CD4-positive, CD25-positive, alpha-beta regulatory T cell (primary cell): ENCODE data around the gene AHCTF1. TPM values are rescaled to one million over a fixed set of nuclear protein-coding genes. Genes with fewer than 3 reads are reported as not detected.

Experiments
- ATAC-seq, 2 donors: fragments of 150-1000 bp; cut with Tn5 transposase; one replicate each; pipeline ENCODE4 v1.10.0; 2021; ENCODE audit warnings: low read depth in 2 of 2, moderate number of reproducible peaks in 2 of 2, moderate library complexity in 1 of 2
- DNase-seq, 3 donors: peaks; one replicate each; pipeline versions ENCODE4 v3.0.0 to v3.0.0-alpha.2; 2012 to 2022; ENCODE audit warnings: mixed read lengths in 1 of 3
- H3K27ac ChIP-seq: one replicate; pipeline ENCODE4 v1.7.0; 2013; ENCODE audit warnings: mild to moderate bottlenecking, low read length; ENCODE audit not compliant: insufficient read depth, poor library complexity, severe bottlenecking
- H3K27me3 ChIP-seq: one replicate; pipeline ENCODE4 v1.7.0; 2013; ENCODE audit warnings: low read length; ENCODE audit not compliant: control insufficient read depth, insufficient read depth
- H3K36me3 ChIP-seq: one replicate; pipeline ENCODE4 v1.7.0; 2013; ENCODE audit warnings: mild to moderate bottlenecking, low read length, moderate library complexity; ENCODE audit not compliant: control insufficient read depth, insufficient read depth
- H3K4me1 ChIP-seq: 2 replicates; pipeline ENCODE4 v1.7.0; 2013; ENCODE audit warnings: mild to moderate bottlenecking, low read length; ENCODE audit not compliant: insufficient read depth, control insufficient read depth, poor library complexity, severe bottlenecking
- H3K4me3 ChIP-seq: one replicate; pipeline ENCODE4 v1.7.0; 2013; ENCODE audit warnings: low read depth, mild to moderate bottlenecking, low read length, moderate library complexity
- H3K9me3 ChIP-seq, 2 experiments: 1 replicate in 1 of 2; 2 replicates in 1 of 2; pipeline ENCODE4 v1.7.0; 2013; ENCODE audit warnings: low read length in 2 of 2, mild to moderate bottlenecking in 1 of 2, moderate library complexity in 1 of 2; ENCODE audit not compliant: control insufficient read depth in 2 of 2
- H3K27ac Mint-ChIP-seq, 3 donors: one replicate each; pipeline ENCODE4 v1.8.0; 2020 to 2022; ENCODE audit warnings: mild to moderate bottlenecking in 3 of 3, mixed read lengths in 3 of 3, moderate library complexity in 2 of 3
- H3K27me3 Mint-ChIP-seq: one replicate; pipeline ENCODE4 v1.8.0; 2022; ENCODE audit warnings: mild to moderate bottlenecking, mixed read lengths
- H3K36me3 Mint-ChIP-seq: one replicate; pipeline ENCODE4 v1.8.0; 2020; ENCODE audit warnings: mixed read lengths
- H3K4me1 Mint-ChIP-seq, 4 donors: one replicate each; pipeline ENCODE4 v1.8.0; 2020 to 2022; ENCODE audit warnings: mixed read lengths in 4 of 4, mild to moderate bottlenecking in 1 of 4
- H3K4me3 Mint-ChIP-seq, 4 donors: one replicate each; pipeline ENCODE4 v1.8.0; 2020 to 2022; ENCODE audit warnings: mild to moderate bottlenecking in 4 of 4, mixed read lengths in 4 of 4, moderate library complexity in 3 of 4
- H3K9me3 Mint-ChIP-seq, 7 donors: one replicate each; pipeline ENCODE4 v1.8.0; 2020 to 2022; ENCODE audit warnings: mixed read lengths in 7 of 7, mild to moderate bottlenecking in 3 of 7, moderate library complexity in 2 of 7
- polyA plus RNA-seq, 4 donors: library from polyadenylated mRNA; unstranded; fragments of 300-500 nt; fragmentation: Illumina TruSeq; gene quantifications; one replicate each; pipeline ENCODE4 v1.2.3, GENCODE V29; 2021
- total RNA-seq: library from RNA; stranded (reverse); gene quantifications from one replicate; pipeline ENCODE4 v1.2.3, GENCODE V29; 2022

The AHCTF1 gene
- total and polyA plus RNA-seq, 5 donors from 2014 or later = 11.2 to 77.0 (median 14.4) TPM

GRCh38 chr1:246933893-246934292, 2.1 kb upstream of the AHCTF1 start:
- H3K4me3 ChIP-seq = no peak overlapping the region
- no peak for ATAC-seq
- Mint-ChIP-seq H3K27me3 (peaks cover 10% of the 10 kb centered on the region), H3K4me1 (peaks cover 5 to 32% (median 18%) of the 10 kb centered on the region in 4 donors), H3K36me3 (peaks cover 8% of the 10 kb centered on the region), H3K4me3 (peak overlapping the region in 2 of 4 donors; percentile 76 to 99), H3K9me3 (no peaks in the 10 kb centered on the region), H3K27ac (no peak overlapping the region)
- no peaks in the 10 kb centered on the region for H3K27me3 ChIP-seq
- H3K36me3 ChIP-seq = peaks cover 4% of the 10 kb centered on the region
- no peak overlapping the region for H3K27ac ChIP-seq
- H3K9me3 ChIP-seq = no peaks in the 10 kb centered on the region
- peaks cover 18% of the 10 kb centered on the region for H3K4me1 ChIP-seq
- DNase-seq = no peak

GRCh38 chr1:246932366-246932700, 585 bp upstream of the AHCTF1 start:
- ATAC-seq (no peak), DNase-seq (no peak)
- Mint-ChIP-seq H3K27me3 (peaks cover 10% of the 10 kb centered on the region), H3K9me3 (no peaks in the 10 kb centered on the region), H3K27ac (peak overlapping the region; percentile 95 to 97 (median 97)), H3K36me3 (peaks cover 18% of the 10 kb centered on the region), H3K4me3 (peak overlapping the region; percentile 95 to 99 (median 98)), H3K4me1 (peaks cover 13 to 44% (median 26%) of the 10 kb centered on the region in 4 donors)
- peaks cover 18% of the 10 kb centered on the region for H3K4me1 ChIP-seq
- H3K27me3 ChIP-seq = no peaks in the 10 kb centered on the region
- peak overlapping the region; percentile 76 for H3K4me3 ChIP-seq
- H3K27ac ChIP-seq = peak overlapping the region; percentile 91
- peaks cover 7% of the 10 kb centered on the region for H3K36me3 ChIP-seq
- H3K9me3 ChIP-seq = no peaks in the 10 kb centered on the region

GRCh38 chr1:246930830-246931548, 759 bp downstream of the AHCTF1 start:
- peak overlapping the region; percentile 92 to 95 (median 95) for H3K27ac Mint-ChIP-seq
- Histone ChIP-seq H3K4me3 (peak overlapping the region; percentile 96), H3K9me3 (no peaks in the 10 kb centered on the region), H3K4me1 (peaks cover 18% of the 10 kb centered on the region), H3K27me3 (no peaks in the 10 kb centered on the region), H3K36me3 (peaks cover 15% of the 10 kb centered on the region), H3K27ac (peak overlapping the region; percentile 91)
- H3K4me1 Mint-ChIP-seq = peaks cover 18 to 57% (median 30%) of the 10 kb centered on the region in 4 donors
- H3K4me3 Mint-ChIP-seq = peak overlapping the region; percentile 94 to 99 (median 98)
- DNase-seq (peak; percentile 53 to 65 (median 57)), ATAC-seq (peak; percentile 16 to 18)
- peaks cover 26% of the 10 kb centered on the region for H3K36me3 Mint-ChIP-seq
- peaks cover 0 to 4% (median 1%) of the 10 kb centered on the region in 7 donors for H3K9me3 Mint-ChIP-seq
- peaks cover 5% of the 10 kb centered on the region for H3K27me3 Mint-ChIP-seq

GRCh38 chr1:246925997-246926626, 5.6 kb downstream of the AHCTF1 start:
- no peak for DNase-seq
- H3K9me3 Mint-ChIP-seq = peaks cover 0 to 5% (median 1%) of the 10 kb centered on the region in 7 donors
- H3K27me3 ChIP-seq = no peaks in the 10 kb centered on the region
- peaks cover 34 to 83% (median 50%) of the 10 kb centered on the region in 4 donors for H3K4me1 Mint-ChIP-seq
- peaks cover 20% of the 10 kb centered on the region for H3K36me3 ChIP-seq
- peaks cover 0 to 3% of the 10 kb centered on the region in 2 experiments for H3K9me3 ChIP-seq
- peak overlapping the region in 3 of 4 donors; percentile 29 to 68 (median 46) for H3K4me3 Mint-ChIP-seq
- no peak overlapping the region for H3K27ac Mint-ChIP-seq
- no peak overlapping the region for H3K27ac ChIP-seq
- no peak overlapping the region for H3K4me3 ChIP-seq
- H3K27me3 Mint-ChIP-seq = no peaks in the 10 kb centered on the region
- peaks cover 38% of the 10 kb centered on the region for H3K36me3 Mint-ChIP-seq
- H3K4me1 ChIP-seq = peaks cover 34% of the 10 kb centered on the region
- ATAC-seq = no peak

- H3K27me3 Mint-ChIP-seq = no peaks in the 10 kb centered on the region
- DNase-seq = no peak
- peaks cover 0 to 5% (median 1%) of the 10 kb centered on the region in 7 donors for H3K9me3 Mint-ChIP-seq
- no peak overlapping the region for H3K27ac Mint-ChIP-seq
- ATAC-seq = no peak
- peaks cover 31% of the 10 kb centered on the region for H3K36me3 Mint-ChIP-seq
- peaks cover 0 to 3% of the 10 kb centered on the region in 2 experiments for H3K9me3 ChIP-seq
- H3K27ac ChIP-seq = no peak overlapping the region
- H3K4me3 ChIP-seq = peak overlapping the region; percentile 21
- peaks cover 17% of the 10 kb centered on the region for H3K36me3 ChIP-seq
- peaks cover 16% of the 10 kb centered on the region for H3K4me1 ChIP-seq
- peaks cover 34 to 74% (median 45%) of the 10 kb centered on the region in 4 donors for H3K4me1 Mint-ChIP-seq
- peak overlapping the region in 3 of 4 donors; percentile 2 to 30 (median 29) for H3K4me3 Mint-ChIP-seq
- H3K27me3 ChIP-seq = no peaks in the 10 kb centered on the region
Observed at GRCh38 chr1:246923900-246924299, 7.8 kb downstream of the AHCTF1 start.

GRCh38 chr1:246923482-246923881, 8.3 kb downstream of the AHCTF1 start:
- ATAC-seq (no peak), DNase-seq (peak in 1 of 3 donors; percentile 11)
- Mint-ChIP-seq H3K27me3 (no peaks in the 10 kb centered on the region), H3K36me3 (peaks cover 27% of the 10 kb centered on the region), H3K4me3 (peak overlapping the region in 3 of 4 donors; percentile 2 to 30 (median 29)), H3K4me1 (peaks cover 32 to 74% (median 45%) of the 10 kb centered on the region in 4 donors), H3K9me3 (peaks cover 0 to 5% (median 1%) of the 10 kb centered on the region in 7 donors), H3K27ac (no peak overlapping the region)
- Histone ChIP-seq H3K36me3 (peaks cover 14% of the 10 kb centered on the region), H3K9me3 (peaks cover 0 to 3% of the 10 kb centered on the region in 2 experiments), H3K4me1 (peaks cover 16% of the 10 kb centered on the region), H3K27ac (no peak overlapping the region), H3K27me3 (no peaks in the 10 kb centered on the region), H3K4me3 (peak overlapping the region; percentile 21)

- Mint-ChIP-seq H3K36me3 (peaks cover 27% of the 10 kb centered on the region), H3K4me1 (peaks cover 41 to 70% (median 52%) of the 10 kb centered on the region in 4 donors), H3K4me3 (peak overlapping the region in 2 of 4 donors; percentile 24 to 53), H3K27me3 (no peaks in the 10 kb centered on the region), H3K27ac (peak overlapping the region in 1 of 3 donors; percentile 10), H3K9me3 (peaks cover 0 to 5% (median 1%) of the 10 kb centered on the region in 7 donors)
- ATAC-seq (no peak), DNase-seq (no peak)
- H3K4me3 ChIP-seq = no peak overlapping the region
- no peaks in the 10 kb centered on the region for H3K27me3 ChIP-seq
- H3K4me1 ChIP-seq = peaks cover 16% of the 10 kb centered on the region
- peaks cover 0 to 3% of the 10 kb centered on the region in 2 experiments for H3K9me3 ChIP-seq
- H3K36me3 ChIP-seq = peaks cover 24% of the 10 kb centered on the region
- H3K27ac ChIP-seq = no peak overlapping the region
Observed at GRCh38 chr1:246921481-246921880, 10.3 kb downstream of the AHCTF1 start.
